ENCODE measurements around the gene FMNL2. TPM values are rescaled to one million over a fixed set of nuclear protein-coding genes. Genes with fewer than 3 reads are reported as not detected.

The FMNL2 gene
- total RNA-seq, 1 donor from 2014 or later = 34.3 TPM

DNA sequence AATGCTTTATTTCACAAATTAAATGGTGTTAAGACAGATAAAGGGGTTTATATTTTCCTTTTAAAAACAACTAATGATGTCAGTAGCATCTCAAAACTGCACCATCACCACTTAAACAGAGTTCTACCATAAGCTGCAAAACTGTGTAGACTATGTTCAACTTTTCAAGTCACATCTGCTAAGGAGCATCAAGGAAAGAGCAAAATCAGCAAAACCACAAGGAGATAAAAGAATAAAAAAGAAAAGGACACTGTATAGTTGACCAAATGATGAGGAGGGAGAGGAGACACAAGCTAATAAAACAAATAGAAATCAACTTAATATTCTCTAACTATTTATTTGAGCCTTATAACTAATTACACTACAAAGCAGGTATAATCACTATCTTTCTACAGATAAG is 348.4 kb downstream of the FMNL2 start:
- H3K79me2 ChIP-seq (ENCODE audit: insufficient read depth, low read length) = peaks cover 55% of the 10 kb centered on the region
- no peaks in the 10 kb centered on the region for H3K9me3 ChIP-seq (ENCODE audit: insufficient read depth, low read depth, low read length)
- no peak for FAIRE-seq
- Mint-ChIP-seq H3K4me3 (ENCODE audit: unreplicated experiment) (no peak overlapping the region), H3K27me3 (ENCODE audit: low read depth, unreplicated experiment) (no peaks in the 10 kb centered on the region), H3K36me3 (ENCODE audit: low read depth, unreplicated experiment) (peaks cover 7% of the 10 kb centered on the region), H3K27ac (ENCODE audit: unreplicated experiment) (no peak overlapping the region), H3K9me3 (ENCODE audit: unreplicated experiment) (no peaks in the 10 kb centered on the region), H3K4me1 (ENCODE audit: low read depth, unreplicated experiment) (no peaks in the 10 kb centered on the region)
- H3K36me3 ChIP-seq (ENCODE audit: insufficient read depth, low read length) = peaks cover 13% of the 10 kb centered on the region
- H3K9ac ChIP-seq (ENCODE audit: low read length) = no peak overlapping the region
- H2AFZ ChIP-seq (ENCODE audit: low read depth, low read length) = no peak overlapping the region
- peaks cover 34% of the 10 kb centered on the region for H4K20me1 ChIP-seq (ENCODE audit: insufficient read depth, low read length)
- H3K4me3 ChIP-seq (ENCODE audit: insufficient read depth, low read depth, low read length) = no peak overlapping the region
- TF ChIP-seq EZH2 (IDR thresholded peaks at IDR 0.05; ENCODE audit: insufficient read depth, low read length) = no peak
- TF ChIP-seq, protein P1, sequence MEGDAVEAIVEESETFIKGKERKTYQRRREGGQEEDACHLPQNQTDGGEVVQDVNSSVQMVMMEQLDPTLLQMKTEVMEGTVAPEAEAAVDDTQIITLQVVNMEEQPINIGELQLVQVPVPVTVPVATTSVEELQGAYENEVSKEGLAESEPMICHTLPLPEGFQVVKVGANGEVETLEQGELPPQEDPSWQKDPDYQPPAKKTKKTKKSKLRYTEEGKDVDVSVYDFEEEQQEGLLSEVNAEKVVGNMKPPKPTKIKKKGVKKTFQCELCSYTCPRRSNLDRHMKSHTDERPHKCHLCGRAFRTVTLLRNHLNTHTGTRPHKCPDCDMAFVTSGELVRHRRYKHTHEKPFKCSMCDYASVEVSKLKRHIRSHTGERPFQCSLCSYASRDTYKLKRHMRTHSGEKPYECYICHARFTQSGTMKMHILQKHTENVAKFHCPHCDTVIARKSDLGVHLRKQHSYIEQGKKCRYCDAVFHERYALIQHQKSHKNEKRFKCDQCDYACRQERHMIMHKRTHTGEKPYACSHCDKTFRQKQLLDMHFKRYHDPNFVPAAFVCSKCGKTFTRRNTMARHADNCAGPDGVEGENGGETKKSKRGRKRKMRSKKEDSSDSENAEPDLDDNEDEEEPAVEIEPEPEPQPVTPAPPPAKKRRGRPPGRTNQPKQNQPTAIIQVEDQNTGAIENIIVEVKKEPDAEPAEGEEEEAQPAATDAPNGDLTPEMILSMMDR (IDR thresholded peaks at IDR 0.05; ENCODE audit: insufficient read depth, low read depth, low read length) = no peak
- no peaks in the 10 kb centered on the region for H3K27me3 ChIP-seq (ENCODE audit: insufficient read depth, low read length)
- no peak for DNase-seq (ENCODE audit: low read depth)
- no peak overlapping the region for H3K27ac ChIP-seq (ENCODE audit: low read depth, low read length)
- H3K4me1 ChIP-seq (ENCODE audit: insufficient read depth, low read length) = no peaks in the 10 kb centered on the region
- no peak overlapping the region for H3K4me2 ChIP-seq (ENCODE audit: low read length)

DNA sequence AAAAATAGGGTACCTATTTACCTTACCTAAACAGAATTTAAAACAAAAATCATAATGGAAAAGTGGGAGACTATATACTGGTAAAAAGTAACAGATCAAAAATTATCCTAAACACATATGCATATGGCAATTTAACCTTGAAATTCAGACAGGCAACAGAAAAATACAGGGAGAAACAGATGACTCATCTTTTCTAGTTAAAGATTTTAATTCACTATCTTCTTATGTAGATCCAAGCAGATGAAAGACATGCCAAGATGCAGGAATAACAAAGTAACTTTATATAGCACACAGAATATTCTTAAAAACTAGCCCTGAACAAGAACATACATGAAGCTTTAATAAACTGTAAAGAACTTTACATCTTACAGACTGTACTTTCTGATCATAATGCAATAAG is 351.3 kb downstream of the FMNL2 start:
- Histone ChIP-seq H3K9me3 (ENCODE audit: insufficient read depth, low read depth, low read length) (no peaks in the 10 kb centered on the region), H4K20me1 (ENCODE audit: insufficient read depth, low read length) (peaks cover 34% of the 10 kb centered on the region), H3K9ac (ENCODE audit: low read length) (no peak overlapping the region), H3K4me2 (ENCODE audit: low read length) (no peak overlapping the region), H3K36me3 (ENCODE audit: insufficient read depth, low read length) (no peaks in the 10 kb centered on the region), H3K79me2 (ENCODE audit: insufficient read depth, low read length) (peaks cover 58% of the 10 kb centered on the region), H3K27me3 (ENCODE audit: insufficient read depth, low read length) (no peaks in the 10 kb centered on the region), H3K4me1 (ENCODE audit: insufficient read depth, low read length) (no peaks in the 10 kb centered on the region), H2AFZ (ENCODE audit: low read depth, low read length) (no peak overlapping the region), H3K27ac (ENCODE audit: low read depth, low read length) (no peak overlapping the region), H3K4me3 (ENCODE audit: insufficient read depth, low read depth, low read length) (no peak overlapping the region)
- H3K27me3 Mint-ChIP-seq (ENCODE audit: low read depth, unreplicated experiment) = no peaks in the 10 kb centered on the region
- no peak for DNase-seq (ENCODE audit: low read depth)
- FAIRE-seq = peak; percentile 26
- no peak overlapping the region for H3K27ac Mint-ChIP-seq (ENCODE audit: unreplicated experiment)
- no peaks in the 10 kb centered on the region for H3K9me3 Mint-ChIP-seq (ENCODE audit: unreplicated experiment)
- H3K36me3 Mint-ChIP-seq (ENCODE audit: low read depth, unreplicated experiment) = peaks cover 6% of the 10 kb centered on the region
- TF ChIP-seq EZH2 (IDR thresholded peaks at IDR 0.05; ENCODE audit: insufficient read depth, low read length) = no peak
- TF ChIP-seq, protein P1 (IDR thresholded peaks at IDR 0.05; ENCODE audit: insufficient read depth, low read depth, low read length) = no peak
- no peak overlapping the region for H3K4me3 Mint-ChIP-seq (ENCODE audit: unreplicated experiment)
- H3K4me1 Mint-ChIP-seq (ENCODE audit: low read depth, unreplicated experiment) = no peaks in the 10 kb centered on the region

DNA sequence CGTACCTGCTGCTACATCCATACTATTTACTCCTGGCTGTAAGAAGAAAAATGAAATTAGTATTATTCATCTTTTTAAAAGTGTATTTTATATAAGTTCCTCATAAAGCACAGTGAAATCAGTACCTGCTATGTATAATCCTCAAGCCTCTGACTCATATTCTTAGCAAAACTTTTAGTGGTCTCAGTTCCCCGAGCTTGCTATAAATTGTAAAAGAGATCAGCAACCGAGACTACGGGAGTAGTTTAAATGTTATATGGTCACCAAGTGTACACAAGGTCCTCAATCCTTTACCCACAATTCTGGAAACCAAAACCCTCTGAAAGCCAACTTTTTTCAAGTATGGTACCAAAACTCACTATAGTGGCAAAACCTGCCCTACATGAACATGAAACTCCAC is 358.1 kb downstream of the FMNL2 start:
- Histone ChIP-seq H3K36me3 (ENCODE audit: insufficient read depth, low read length) (peaks cover 16% of the 10 kb centered on the region), H3K4me1 (ENCODE audit: insufficient read depth, low read length) (no peaks in the 10 kb centered on the region), H3K79me2 (ENCODE audit: insufficient read depth, low read length) (peaks cover 60% of the 10 kb centered on the region), H3K27me3 (ENCODE audit: insufficient read depth, low read length) (no peaks in the 10 kb centered on the region), H3K9me3 (ENCODE audit: insufficient read depth, low read depth, low read length) (no peaks in the 10 kb centered on the region), H3K27ac (ENCODE audit: low read depth, low read length) (no peak overlapping the region), H3K4me2 (ENCODE audit: low read length) (no peak overlapping the region), H3K4me3 (ENCODE audit: insufficient read depth, low read depth, low read length) (no peak overlapping the region), H4K20me1 (ENCODE audit: insufficient read depth, low read length) (peaks cover 13% of the 10 kb centered on the region), H2AFZ (ENCODE audit: low read depth, low read length) (no peak overlapping the region), H3K9ac (ENCODE audit: low read length) (no peak overlapping the region)
- Mint-ChIP-seq H3K27ac (ENCODE audit: unreplicated experiment) (no peak overlapping the region), H3K36me3 (ENCODE audit: low read depth, unreplicated experiment) (peaks cover 4% of the 10 kb centered on the region), H3K27me3 (ENCODE audit: low read depth, unreplicated experiment) (no peaks in the 10 kb centered on the region), H3K4me1 (ENCODE audit: low read depth, unreplicated experiment) (peaks cover 24% of the 10 kb centered on the region), H3K9me3 (ENCODE audit: unreplicated experiment) (no peaks in the 10 kb centered on the region), H3K4me3 (ENCODE audit: unreplicated experiment) (no peak overlapping the region)
- no peak for DNase-seq (ENCODE audit: low read depth)
- FAIRE-seq = no peak
- TF ChIP-seq, protein P1 (IDR thresholded peaks at IDR 0.05; ENCODE audit: insufficient read depth, low read depth, low read length) = no peak
- no peak for TF ChIP-seq EZH2 (IDR thresholded peaks at IDR 0.05; ENCODE audit: insufficient read depth, low read length)

Data from astrocyte (in vitro differentiated cells and primary cell).